Fibroblast of mammary gland (primary cell): ENCODE data around the gene TNFRSF6B.

Experiments used
- DNase-seq: peaks from one replicate; pipeline ENCODE4 v3.0.0-alpha.2; 2010; ENCODE audit warnings: low read depth
- H3K4me3 ChIP-seq: 2 replicates; pipeline ENCODE4 v1.5.1; 2011; ENCODE audit warnings: low read depth, mild to moderate bottlenecking, low read length, moderate library complexity; ENCODE audit not compliant: control insufficient read depth
- CTCF ChIP-seq: conservative IDR thresholded peaks from 2 replicates; pipeline ENCODE4 v1.5.1; 2011; ENCODE audit warnings: low read depth, low read length, inconsistent platforms; ENCODE audit not compliant: control insufficient read depth, insufficient read depth

Gene TNFRSF6B

GRCh38 chr20:63745961-63746731 is 49.7 kb downstream of the TNFRSF6B start:
- no peak overlapping the region for H3K4me3 ChIP-seq
- no peak for DNase-seq
- TF ChIP-seq CTCF: no peak

- H3K4me3 ChIP-seq: no peak overlapping the region
- TF ChIP-seq CTCF: no peak
- no peak for DNase-seq
Observed at GRCh38 chr20:63746751-63747315, 50.4 kb downstream of the TNFRSF6B start.

GRCh38 chr20:63747622-63748069 is 51.2 kb downstream of the TNFRSF6B start:
- TF ChIP-seq CTCF: no peak
- H3K4me3 ChIP-seq: no peak overlapping the region

More at GRCh38 chr20:63747622-63748069, 51.2 kb downstream of the TNFRSF6B start:
- no peak for DNase-seq
